IMR-90 (cell line): ENCODE results near the gene RIMS3. TPM values are rescaled to one million over a fixed set of nuclear protein-coding genes. Genes with fewer than 3 reads are reported as not detected.
A peak's percentile ranks its signal among the peaks of the same experiment; 100 is the strongest.

Experiments
- ATAC-seq: fragments of 200-7000 bp; cut with Tn5 transposase; 2 replicates; pipeline ENCODE4 v1.9.1; 2020; ENCODE audit warnings: low read depth, mild to moderate bottlenecking, moderate library complexity
- BruUV-seq: library from RNA; stranded (reverse); fragments of 400-500 nt; replicated peaks from 2 replicates; lab custom pipeline; 2021; lab: Mats Ljungman, UMichigan
- CTCF ChIA-PET: fragments of 300-600 bp; formaldehyde crosslinking; extraction: SDS; loops from one replicate; lab custom pipeline; 2021; ENCODE audit warnings: antibody characterized with exemption; lab: Yijun Ruan, JAX
- POLR2A ChIA-PET: fragments of 300-600 bp; sonication (Branson Sonifier 250); formaldehyde crosslinking; loops from one replicate; lab custom pipeline; 2022; ENCODE audit warnings: antibody characterized with exemption; ENCODE audit not compliant: unreplicated experiment; lab: Charles Lee
- DNase-seq: peaks from one replicate; pipeline ENCODE4 v3.0.0; 2013
- H2AFZ ChIP-seq: replicated peaks from 2 replicates; pipeline ENCODE3; 2013; ENCODE audit warnings: low read length, mild to moderate bottlenecking; ENCODE audit not compliant: poor library complexity
- H2AK5ac ChIP-seq: 2 replicates; pipeline ENCODE4 v1.6.1; 2013; ENCODE audit warnings: low read depth, low read length, inconsistent platforms
- H2AK9ac ChIP-seq: replicated peaks from 2 replicates; pipeline ENCODE3; 2013; ENCODE audit warnings: mild to moderate bottlenecking, low read depth, low read length, moderate library complexity; ENCODE audit not compliant: poor library complexity
- H2BK120ac ChIP-seq: 2 replicates; pipeline ENCODE4 v1.6.1; 2013; ENCODE audit warnings: low read depth, low read length, inconsistent platforms
- H2BK15ac ChIP-seq: 3 replicates; pipeline ENCODE4 v1.6.1; 2013; ENCODE audit warnings: low read depth, low read length, inconsistent platforms
- H2BK20ac ChIP-seq: 2 replicates; pipeline ENCODE4 v1.6.1; 2013; ENCODE audit warnings: low read depth, mild to moderate bottlenecking, inconsistent platforms, low read length, moderate library complexity
- H2BK5ac ChIP-seq: 2 replicates; pipeline ENCODE4 v1.6.1; 2013; ENCODE audit warnings: mild to moderate bottlenecking, low read depth, low read length, inconsistent platforms; ENCODE audit not compliant: poor library complexity, severe bottlenecking
- H3K14ac ChIP-seq: replicated peaks from 2 replicates; pipeline ENCODE4 v1.6.1; 2013; ENCODE audit warnings: low read depth, low read length, inconsistent platforms
- H3K18ac ChIP-seq: 2 replicates; pipeline ENCODE4 v1.6.1; 2013; ENCODE audit warnings: low read depth, low read length, control low read depth
- H3K23ac ChIP-seq: 2 replicates; pipeline ENCODE4 v1.6.1; 2013; ENCODE audit warnings: low read depth, low read length, inconsistent platforms
- H3K27ac ChIP-seq: 2 replicates; pipeline ENCODE4 v1.5.1; 2013; ENCODE audit warnings: mild to moderate bottlenecking, control low read depth, low read length; ENCODE audit not compliant: insufficient read depth
- H3K27me3 ChIP-seq: 2 replicates; pipeline ENCODE4 v1.6.1; 2013; ENCODE audit warnings: low read length; ENCODE audit not compliant: control insufficient read depth, insufficient read depth
- H3K36me3 ChIP-seq: 2 replicates; pipeline ENCODE4 v1.6.1; 2013; ENCODE audit warnings: low read length, mixed read lengths; ENCODE audit not compliant: control insufficient read depth, insufficient read depth
- H3K4ac ChIP-seq: 2 replicates; pipeline ENCODE4 v1.6.1; 2013; ENCODE audit warnings: low read depth, low read length, inconsistent platforms
- H3K4me1 ChIP-seq: 2 replicates; pipeline ENCODE4 v1.6.1; 2013; ENCODE audit warnings: low read length, mixed read lengths; ENCODE audit not compliant: control insufficient read depth, insufficient read depth
- H3K4me2 ChIP-seq: 2 replicates; pipeline ENCODE4 v1.6.1; 2013; ENCODE audit warnings: low read depth, mild to moderate bottlenecking, control low read depth, low read length, moderate library complexity
- H3K4me3 ChIP-seq: 2 replicates; pipeline ENCODE4 v1.5.1; 2013; ENCODE audit warnings: low read depth, mild to moderate bottlenecking, control low read depth, low read length, moderate library complexity; ENCODE audit not compliant: insufficient read depth
- H3K56ac ChIP-seq: 2 replicates; pipeline ENCODE4 v1.6.1; 2013; ENCODE audit warnings: low read length, inconsistent platforms; ENCODE audit not compliant: insufficient read depth; ENCODE audit errors: extremely low read depth
- H3K79me1 ChIP-seq, 2 experiments: 2 replicates each; pipeline ENCODE4 v1.6.1; 2013; ENCODE audit warnings: low read length in 2 of 2, inconsistent platforms in 1 of 2, low read depth in 1 of 2
- H3K9ac ChIP-seq: 2 replicates; pipeline ENCODE4 v1.6.1; 2013; ENCODE audit warnings: low read depth, low read length, control low read depth
- H3K9me1 ChIP-seq: 2 replicates; pipeline ENCODE4 v1.6.1; 2013; ENCODE audit warnings: low read length, inconsistent platforms; ENCODE audit not compliant: insufficient read depth
- H3K9me3 ChIP-seq: 2 replicates; pipeline ENCODE4 v1.6.1; 2013; ENCODE audit warnings: low read length; ENCODE audit not compliant: control insufficient read depth, insufficient read depth
- H4K20me1 ChIP-seq: 2 replicates; pipeline ENCODE4 v1.6.1; 2013; ENCODE audit warnings: low read length, inconsistent platforms; ENCODE audit not compliant: insufficient read depth
- H4K5ac ChIP-seq: 2 replicates; pipeline ENCODE4 v1.6.1; 2013; ENCODE audit warnings: mild to moderate bottlenecking, low read depth, low read length, control low read depth
- H4K8ac ChIP-seq, 2 experiments: 2 replicates each; pipeline ENCODE4 v1.6.1; 2013; ENCODE audit warnings: low read depth in 2 of 2, low read length in 2 of 2, control low read depth in 1 of 2, inconsistent platforms in 1 of 2
- H4K91ac ChIP-seq: 2 replicates; pipeline ENCODE4 v1.6.1; 2013; ENCODE audit warnings: low read depth, low read length, inconsistent platforms; ENCODE audit not compliant: insufficient read depth
- BHLHE40 ChIP-seq: fragments of 150-350 bp; IDR thresholded peaks from 2 replicates; pipeline ENCODE4 v1.6.1; 2016; ENCODE audit warnings: mild to moderate bottlenecking, low read depth, low read length
- CHD1 ChIP-seq: IDR thresholded peaks from 2 replicates; pipeline ENCODE4 v1.6.1; 2012; ENCODE audit warnings: low read depth, low read length, improper control_type of control experiment
- MAZ ChIP-seq: IDR thresholded peaks from 2 replicates; pipeline ENCODE4 v1.6.1; 2012; ENCODE audit warnings: low read depth, mild to moderate bottlenecking, low read length, improper control_type of control experiment, moderate library complexity, borderline replicate concordance
- NFE2L2 ChIP-seq: fragments of 150-350 bp; IDR thresholded peaks from 2 replicates; pipeline ENCODE4 v1.6.1; 2016; ENCODE audit warnings: low read depth, mild to moderate bottlenecking, low read length
- POLR2A ChIP-seq: IDR thresholded peaks from 2 replicates; pipeline ENCODE4 v1.6.1; 2012; ENCODE audit warnings: mild to moderate bottlenecking, low read depth, low read length
- RFX5 ChIP-seq: IDR thresholded peaks from 2 replicates; pipeline ENCODE4 v1.8.0; 2012; ENCODE audit warnings: low read depth, mild to moderate bottlenecking, low read length, moderate library complexity
- WGBS, 2 experiments: methylation state at CpG; one replicate each; pipeline versions ENCODE4 v1.1.5 to v1.1.7; 2013; ENCODE audit warnings: missing lambda C conversion rate in 2 of 2; ENCODE audit not compliant: insufficient read length in 1 of 2; ENCODE audit errors: extremely low coverage in 2 of 2; 5-methylcytosine and 5-hydroxymethylcytosine counted together
- dilution Hi-C: fragments of 300-500 bp; cut with HindIII; formaldehyde crosslinking; loops from one replicate; pipeline ENCODE4 v1.14.3; 2018; ENCODE audit warnings: low sequenced_read_pairs; ENCODE audit not compliant: unreplicated experiment
- in situ Hi-C: fragments of 300-500 bp; cut with MboI; formaldehyde crosslinking; loops from 3 replicates; pipeline ENCODE4 v1.14.3; 2019; ENCODE audit warnings: low sequenced_read_pairs, inconsistent platforms, mixed read lengths
- intact Hi-C: fragments of 100-400 bp; cut with micrococcal nuclease; formaldehyde crosslinking; loops from 2 replicates; pipeline ENCODE4 v1.10.0; 2022
- polyA plus RNA-seq, 3 experiments: library from polyadenylated mRNA; depleted of rRNA; stranded (reverse); fragments of >200 nt; gene quantifications; 2 replicates each; pipeline ENCODE4 v1.2.3, GENCODE V29; 2012; ENCODE audit warnings: low replicate concordance in 1 of 3
- total RNA-seq: library from RNA; depleted of rRNA; stranded (reverse); fragments of >200 nt; gene quantifications from 2 replicates; pipeline ENCODE4 v1.2.3, GENCODE V29; 2012
- TF ChIP-seq, protein P1 (sequence below): conservative IDR thresholded peaks from 2 replicates; pipeline ENCODE4 v1.5.1; 2012; ENCODE audit warnings: mild to moderate bottlenecking, low read depth, low read length, improper control_type of control experiment
- TF ChIP-seq, protein P2 (sequence below): fragments of 150-350 bp; IDR thresholded peaks from 2 replicates; pipeline ENCODE4 v1.6.1; 2017; ENCODE audit warnings: mild to moderate bottlenecking, antibody characterized with exemption, low read length, low read depth

RIMS3 gene
- total and polyA plus RNA-seq, 2 of the 4 experiments (the other 2 are of a cell fraction): 0.10 to 0.36 TPM

DNA sequence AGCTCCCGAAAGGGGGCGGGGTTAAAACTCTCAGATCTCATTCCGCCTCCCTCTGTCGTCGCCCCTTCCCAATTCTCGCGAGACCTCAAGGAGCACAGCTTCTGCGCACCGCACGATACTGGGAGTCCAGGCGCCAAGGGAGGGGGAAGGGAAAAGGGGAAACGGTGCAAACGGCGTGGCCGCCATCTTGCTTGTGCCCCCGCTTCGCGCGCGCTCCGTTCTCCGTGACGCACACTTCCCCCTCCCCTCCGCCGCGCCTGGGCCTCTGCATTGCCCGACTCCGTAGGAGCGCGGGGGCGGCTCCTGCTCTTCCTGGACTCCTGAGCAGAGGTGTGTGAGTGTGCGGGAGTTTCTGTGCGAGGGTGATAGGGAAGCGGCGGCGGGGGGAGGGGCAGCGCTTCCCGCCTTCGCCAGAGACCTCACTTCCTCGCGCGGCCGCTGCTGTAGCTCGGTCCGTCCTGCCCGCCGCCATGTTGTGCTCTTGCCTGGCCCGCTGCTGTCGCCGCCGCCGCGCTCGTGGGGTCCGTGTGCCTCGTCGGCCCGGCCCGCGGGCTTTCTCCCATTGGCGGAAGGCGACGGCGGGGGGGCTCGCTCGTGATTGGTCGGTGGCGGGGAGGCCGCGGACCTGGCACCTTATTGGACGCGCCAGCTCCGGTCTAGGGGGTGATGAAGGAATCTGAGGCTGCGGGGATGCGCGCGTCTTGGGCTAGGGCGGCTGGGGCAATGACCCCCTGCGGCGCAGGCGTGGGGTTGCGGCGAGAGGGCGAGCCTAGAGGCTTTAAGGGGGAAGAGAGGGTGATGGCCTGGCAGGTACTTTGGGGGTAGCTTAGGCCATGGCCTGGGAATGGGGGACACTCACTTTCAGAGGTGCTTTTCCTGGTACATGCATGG, 26.3 kb upstream of the RIMS3 start, which contains the start of gene NFYC:
Gene NFYC (plus strand): TSS at position 167 of the 891 bp plus-strand sequence. CDS start 47,140 bp downstream, outside the sequence.
- peak within 1 kb of the TSS; percentile 87 for H2BK5ac ChIP-seq
- H4K5ac ChIP-seq: peak within 1 kb of the TSS; percentile 83
- ChIA-PET POLR2A (interaction anchor here (1.0 kb wide), 1 partner anchor 18 kb away, joined by 3 read pairs; no protein-coding TSS in a partner anchor), CTCF (no interaction called here)
- H3K9me1 ChIP-seq: peaks cover 2% of the 10 kb centered on the region; the same call in 1 of the 2 replicates
- H2BK20ac ChIP-seq: no peak within 1 kb of the TSS
- DNase-seq (peak; percentile 97), ATAC-seq (peak; percentile 92)
- dilution Hi-C loops (no loop called here), in situ Hi-C loops (no loop called here), intact Hi-C loops (no loop called here)
- H2AK5ac ChIP-seq: peak within 1 kb of the TSS; percentile 97
- H3K4me3 ChIP-seq: peak within 1 kb of the TSS; percentile 70
- TF ChIP-seq, protein P1, sequence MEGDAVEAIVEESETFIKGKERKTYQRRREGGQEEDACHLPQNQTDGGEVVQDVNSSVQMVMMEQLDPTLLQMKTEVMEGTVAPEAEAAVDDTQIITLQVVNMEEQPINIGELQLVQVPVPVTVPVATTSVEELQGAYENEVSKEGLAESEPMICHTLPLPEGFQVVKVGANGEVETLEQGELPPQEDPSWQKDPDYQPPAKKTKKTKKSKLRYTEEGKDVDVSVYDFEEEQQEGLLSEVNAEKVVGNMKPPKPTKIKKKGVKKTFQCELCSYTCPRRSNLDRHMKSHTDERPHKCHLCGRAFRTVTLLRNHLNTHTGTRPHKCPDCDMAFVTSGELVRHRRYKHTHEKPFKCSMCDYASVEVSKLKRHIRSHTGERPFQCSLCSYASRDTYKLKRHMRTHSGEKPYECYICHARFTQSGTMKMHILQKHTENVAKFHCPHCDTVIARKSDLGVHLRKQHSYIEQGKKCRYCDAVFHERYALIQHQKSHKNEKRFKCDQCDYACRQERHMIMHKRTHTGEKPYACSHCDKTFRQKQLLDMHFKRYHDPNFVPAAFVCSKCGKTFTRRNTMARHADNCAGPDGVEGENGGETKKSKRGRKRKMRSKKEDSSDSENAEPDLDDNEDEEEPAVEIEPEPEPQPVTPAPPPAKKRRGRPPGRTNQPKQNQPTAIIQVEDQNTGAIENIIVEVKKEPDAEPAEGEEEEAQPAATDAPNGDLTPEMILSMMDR: peak; percentile 1; the same call in 1 of the 2 replicates
- TF ChIP-seq RFX5: no peak
- peak; percentile 72 for TF ChIP-seq MAZ
- TF ChIP-seq POLR2A: peak; percentile 92
- TF ChIP-seq CHD1: no peak
- no peak for TF ChIP-seq NFE2L2
- TF ChIP-seq, protein P2, sequence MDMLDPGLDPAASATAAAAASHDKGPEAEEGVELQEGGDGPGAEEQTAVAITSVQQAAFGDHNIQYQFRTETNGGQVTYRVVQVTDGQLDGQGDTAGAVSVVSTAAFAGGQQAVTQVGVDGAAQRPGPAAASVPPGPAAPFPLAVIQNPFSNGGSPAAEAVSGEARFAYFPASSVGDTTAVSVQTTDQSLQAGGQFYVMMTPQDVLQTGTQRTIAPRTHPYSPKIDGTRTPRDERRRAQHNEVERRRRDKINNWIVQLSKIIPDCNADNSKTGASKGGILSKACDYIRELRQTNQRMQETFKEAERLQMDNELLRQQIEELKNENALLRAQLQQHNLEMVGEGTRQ: peak; percentile 19; the same call in 1 of the 2 replicates
- TF ChIP-seq BHLHE40: peak; percentile 57; the same call in 1 of the 2 replicates
- peak within 1 kb of the TSS; percentile 92 for H3K27ac ChIP-seq
- peak within 1 kb of the TSS; percentile 91 for H4K91ac ChIP-seq
- H3K79me1 ChIP-seq: peaks cover 40 to 56% of the 10 kb centered on the region in 2 experiments
- H3K23ac ChIP-seq: peak within 1 kb of the TSS; percentile 91
- H3K14ac ChIP-seq: peak within 1 kb of the TSS; percentile 90
- WGBS, 2 experiments: 0% methylated on average over 9 of the region's 84 CpGs; no CpG with 5 or more reads in 1 of the 2 experiments
- peaks cover 3% of the 10 kb centered on the region; the same call in 1 of the 2 replicates for H4K20me1 ChIP-seq
- peak within 1 kb of the TSS; percentile 91 for H3K56ac ChIP-seq
- H4K8ac ChIP-seq: peak within 1 kb of the TSS; percentile 93 to 95
- peak within 1 kb of the TSS; percentile 22; the same call in 1 of the 3 replicates for H2BK15ac ChIP-seq
- H2AFZ ChIP-seq: peak within 1 kb of the TSS; percentile 99
- H3K9me3 ChIP-seq: no peaks in the 10 kb centered on the region
- peak within 1 kb of the TSS; percentile 70 for H3K18ac ChIP-seq
- no peaks in the 10 kb centered on the region for H3K36me3 ChIP-seq
- H2BK120ac ChIP-seq: peak within 1 kb of the TSS; percentile 35
- H2AK9ac ChIP-seq: peak within 1 kb of the TSS; percentile 98
- peak within 1 kb of the TSS; percentile 81 for H3K4me2 ChIP-seq
- H3K9ac ChIP-seq: peak within 1 kb of the TSS; percentile 85
- peak within 1 kb of the TSS; percentile 90 for H3K4ac ChIP-seq
- H3K4me1 ChIP-seq: no peaks in the 10 kb centered on the region
- no TSS peak for BruUV-seq
- no peaks in the 10 kb centered on the region for H3K27me3 ChIP-seq
